Measurements from ENCODE around the gene KCNK10. TPM values are rescaled to one million over a fixed set of nuclear protein-coding genes. Genes with fewer than 3 reads are reported as not detected.

Gene KCNK10
- total RNA-seq, 1 donor from 2014 or later: 11.5 TPM

DNA sequence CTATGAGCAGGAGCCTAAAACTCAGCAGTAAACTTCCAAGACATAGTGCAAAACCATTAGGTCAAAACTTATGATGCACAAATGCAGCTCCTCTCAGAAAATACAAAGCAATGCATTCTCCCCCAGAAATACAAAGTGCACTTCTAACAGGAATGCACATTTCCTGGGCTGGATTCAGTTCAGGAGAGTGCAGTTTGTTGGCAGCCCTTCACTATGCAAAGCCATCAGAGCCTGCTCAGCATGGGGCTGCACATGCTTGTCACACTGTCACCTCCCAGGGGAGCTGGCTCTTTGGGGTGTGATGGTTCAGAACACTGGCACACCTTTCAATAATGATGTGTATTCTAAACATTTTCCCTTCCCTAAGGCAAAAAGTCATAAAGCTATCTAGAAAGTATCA, 110.4 kb downstream of the KCNK10 start:
- TF ChIP-seq, protein P1, sequence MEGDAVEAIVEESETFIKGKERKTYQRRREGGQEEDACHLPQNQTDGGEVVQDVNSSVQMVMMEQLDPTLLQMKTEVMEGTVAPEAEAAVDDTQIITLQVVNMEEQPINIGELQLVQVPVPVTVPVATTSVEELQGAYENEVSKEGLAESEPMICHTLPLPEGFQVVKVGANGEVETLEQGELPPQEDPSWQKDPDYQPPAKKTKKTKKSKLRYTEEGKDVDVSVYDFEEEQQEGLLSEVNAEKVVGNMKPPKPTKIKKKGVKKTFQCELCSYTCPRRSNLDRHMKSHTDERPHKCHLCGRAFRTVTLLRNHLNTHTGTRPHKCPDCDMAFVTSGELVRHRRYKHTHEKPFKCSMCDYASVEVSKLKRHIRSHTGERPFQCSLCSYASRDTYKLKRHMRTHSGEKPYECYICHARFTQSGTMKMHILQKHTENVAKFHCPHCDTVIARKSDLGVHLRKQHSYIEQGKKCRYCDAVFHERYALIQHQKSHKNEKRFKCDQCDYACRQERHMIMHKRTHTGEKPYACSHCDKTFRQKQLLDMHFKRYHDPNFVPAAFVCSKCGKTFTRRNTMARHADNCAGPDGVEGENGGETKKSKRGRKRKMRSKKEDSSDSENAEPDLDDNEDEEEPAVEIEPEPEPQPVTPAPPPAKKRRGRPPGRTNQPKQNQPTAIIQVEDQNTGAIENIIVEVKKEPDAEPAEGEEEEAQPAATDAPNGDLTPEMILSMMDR (conservative IDR thresholded peaks at IDR 0.05): no peak
- Mint-ChIP-seq H3K27ac (ENCODE audit: unreplicated experiment) (no peak overlapping the region), H3K4me3 (no peak overlapping the region), H3K36me3 (ENCODE audit: low read depth) (no peaks in the 10 kb centered on the region), H3K4me1 (no peaks in the 10 kb centered on the region), H3K27me3 (ENCODE audit: low read depth) (no peaks in the 10 kb centered on the region), H3K9me3 (no peaks in the 10 kb centered on the region)
- no peak for DNase-seq (ENCODE audit: low read depth, low spot score)

DNA sequence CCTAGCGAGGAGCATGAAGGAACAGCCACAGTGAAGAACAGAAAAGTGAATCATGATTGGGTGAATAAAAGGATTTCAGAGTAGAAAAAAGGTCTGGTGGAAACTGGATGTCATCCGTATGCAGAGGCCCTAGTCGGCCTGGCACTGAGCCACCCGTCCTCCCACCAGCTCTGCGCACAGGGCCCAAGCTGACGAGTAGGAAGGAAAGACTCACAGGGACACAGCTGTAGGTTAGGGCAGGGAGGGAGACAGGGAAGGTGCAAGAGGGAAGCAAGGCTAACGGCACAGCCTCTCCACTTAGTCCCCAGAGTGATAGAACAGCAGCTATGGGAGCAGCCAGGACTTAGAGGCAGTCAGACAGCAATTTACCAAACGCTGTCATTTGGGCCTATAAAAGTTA, 112.6 kb downstream of the KCNK10 start:
- Mint-ChIP-seq H3K9me3 (no peaks in the 10 kb centered on the region), H3K27ac (ENCODE audit: unreplicated experiment) (no peak overlapping the region), H3K27me3 (ENCODE audit: low read depth) (no peaks in the 10 kb centered on the region), H3K4me1 (no peaks in the 10 kb centered on the region), H3K4me3 (no peak overlapping the region), H3K36me3 (ENCODE audit: low read depth) (no peaks in the 10 kb centered on the region)
- TF ChIP-seq, protein P1 (conservative IDR thresholded peaks at IDR 0.05): no peak
- no peak for DNase-seq (ENCODE audit: low read depth, low spot score)

DNA sequence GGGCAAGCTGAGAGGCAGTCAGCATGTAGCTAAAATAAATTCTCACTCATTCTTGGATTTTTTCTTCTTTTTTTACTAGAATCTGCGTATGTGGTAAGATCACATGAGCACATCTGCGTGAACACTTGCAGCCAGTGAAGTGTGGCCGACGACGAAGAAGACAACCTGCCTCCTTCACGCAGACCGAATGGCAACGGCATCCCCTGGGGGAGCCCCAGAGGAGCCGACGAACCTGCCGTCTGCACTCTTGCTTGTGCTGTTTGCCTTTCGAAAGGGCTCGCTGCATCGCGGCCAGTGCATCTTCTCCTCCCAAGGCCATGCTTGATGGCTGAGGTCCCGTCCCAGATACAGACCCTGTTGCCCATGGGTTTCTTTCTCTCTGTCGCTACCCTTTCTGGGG, 113.8 kb downstream of the KCNK10 start:
- TF ChIP-seq, protein P1 (conservative IDR thresholded peaks at IDR 0.05): no peak
- no peaks in the 10 kb centered on the region for H3K36me3 Mint-ChIP-seq (ENCODE audit: low read depth)

DNA sequence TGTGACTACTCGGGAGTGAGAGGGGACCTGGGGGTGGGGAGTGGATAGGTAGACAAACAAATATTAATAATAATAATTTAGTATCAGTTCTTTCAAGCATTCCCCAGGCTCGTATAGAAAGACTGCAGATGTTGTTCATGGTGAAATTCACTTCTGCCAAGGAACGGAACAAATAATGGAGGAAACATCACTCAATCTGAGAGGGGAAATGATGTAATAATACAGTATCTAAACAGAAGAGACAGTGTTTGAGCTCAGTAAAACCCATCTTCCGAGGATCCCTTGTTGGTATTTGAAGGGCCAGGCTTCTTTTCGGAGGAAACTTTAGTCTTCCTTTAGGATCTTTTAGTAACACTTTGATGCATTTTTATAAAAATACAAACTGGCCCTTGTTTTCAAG, 114.2 kb downstream of the KCNK10 start:
- H3K4me1 Mint-ChIP-seq: no peaks in the 10 kb centered on the region
- no peak overlapping the region for H3K27ac Mint-ChIP-seq (ENCODE audit: unreplicated experiment)
- no peak overlapping the region for H3K4me3 Mint-ChIP-seq
- no peak for DNase-seq (ENCODE audit: low read depth, low spot score)
- H3K9me3 Mint-ChIP-seq: no peaks in the 10 kb centered on the region
- TF ChIP-seq, protein P1 (conservative IDR thresholded peaks at IDR 0.05): no peak
- H3K27me3 Mint-ChIP-seq (ENCODE audit: low read depth): no peaks in the 10 kb centered on the region
- H3K36me3 Mint-ChIP-seq (ENCODE audit: low read depth): no peaks in the 10 kb centered on the region

More for the DNA sequence above, 113.8 kb downstream of the KCNK10 start:
- H3K4me1 Mint-ChIP-seq: no peaks in the 10 kb centered on the region
- no peaks in the 10 kb centered on the region for H3K27me3 Mint-ChIP-seq (ENCODE audit: low read depth)
- H3K9me3 Mint-ChIP-seq: no peaks in the 10 kb centered on the region
- no peak overlapping the region for H3K27ac Mint-ChIP-seq (ENCODE audit: unreplicated experiment)
- H3K4me3 Mint-ChIP-seq: no peak overlapping the region
- DNase-seq (ENCODE audit: low read depth, low spot score): no peak

DNA sequence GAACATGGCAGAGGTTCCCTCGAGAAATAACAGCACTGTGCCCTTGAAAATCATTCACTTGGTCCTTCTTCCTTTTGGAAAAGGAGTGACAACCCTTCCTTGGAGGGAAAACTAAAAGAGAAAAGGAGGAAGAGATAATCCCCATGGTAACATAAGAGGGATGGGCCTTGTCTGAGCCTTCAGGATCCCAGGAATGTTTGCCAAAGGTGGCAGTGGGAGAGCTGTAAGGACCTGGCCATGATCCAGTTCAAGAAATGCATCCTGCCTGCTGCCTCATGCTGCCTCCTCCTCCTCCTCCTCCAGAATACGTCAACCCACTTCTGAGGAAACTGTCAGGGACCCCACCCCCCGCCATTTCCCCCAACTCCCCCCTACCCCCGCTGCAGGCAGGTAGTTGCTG, 118.8 kb downstream of the KCNK10 start:
- Mint-ChIP-seq H3K27me3 (ENCODE audit: low read depth) (peaks cover 8% of the 10 kb centered on the region), H3K27ac (ENCODE audit: unreplicated experiment) (no peak overlapping the region), H3K4me1 (no peaks in the 10 kb centered on the region), H3K36me3 (ENCODE audit: low read depth) (no peaks in the 10 kb centered on the region), H3K4me3 (no peak overlapping the region), H3K9me3 (no peaks in the 10 kb centered on the region)
- no peak for DNase-seq (ENCODE audit: low read depth, low spot score)
- TF ChIP-seq, protein P1 (conservative IDR thresholded peaks at IDR 0.05): no peak

DNA sequence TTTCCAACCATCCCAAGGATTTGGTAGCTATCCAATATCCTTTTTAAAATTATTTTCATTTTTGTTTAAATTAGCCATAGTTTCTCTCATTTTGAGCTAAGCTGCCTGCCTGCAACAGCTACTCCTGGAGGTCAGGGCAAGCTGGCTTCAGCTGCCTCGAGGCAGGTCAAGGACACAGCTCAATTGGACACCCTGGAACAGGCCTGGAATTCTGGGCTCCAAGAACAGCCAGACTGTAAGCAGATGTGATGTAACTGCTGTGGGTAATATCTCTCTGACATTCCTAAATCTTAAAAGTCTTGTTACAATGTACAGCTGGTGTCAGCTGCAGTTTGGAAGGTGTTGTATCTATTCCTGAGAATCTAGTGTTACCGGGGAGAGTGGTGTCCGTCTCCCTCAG, 119.8 kb downstream of the KCNK10 start:
- DNase-seq (ENCODE audit: low read depth, low spot score): no peak
- H3K36me3 Mint-ChIP-seq (ENCODE audit: low read depth): no peaks in the 10 kb centered on the region
- no peak overlapping the region for H3K4me3 Mint-ChIP-seq
- peaks cover 11% of the 10 kb centered on the region for H3K27me3 Mint-ChIP-seq (ENCODE audit: low read depth)
- TF ChIP-seq, protein P1 (conservative IDR thresholded peaks at IDR 0.05): no peak
- H3K9me3 Mint-ChIP-seq: no peaks in the 10 kb centered on the region
- no peak overlapping the region for H3K27ac Mint-ChIP-seq (ENCODE audit: unreplicated experiment)
- peaks cover 4% of the 10 kb centered on the region for H3K4me1 Mint-ChIP-seq
